SK-N-SH (cell line): ENCODE results near the gene TRPV6. TPM values are rescaled to one million over a fixed set of nuclear protein-coding genes. Genes with fewer than 3 reads are reported as not detected.

ENCODE experiments used
- CTCF ChIA-PET: fragments of 300-600, 350-600 bp; formaldehyde crosslinking; extraction: SDS; loops from one replicate; lab custom pipeline; 2021; lab: Yijun Ruan, JAX
- POLR2A ChIA-PET: fragments of 350-600 bp; sonication (Branson Sonifier 250); formaldehyde crosslinking; extraction: SDS; loops from one replicate; lab custom pipeline; 2020; ENCODE audit warnings: antibody characterized with exemption, inconsistent platforms; lab: Yijun Ruan, JAX
- DNase-seq: peaks from one replicate; pipeline ENCODE4 v3.0.0; 2012
- H2AFZ ChIP-seq: fragments of 200-600 bp; sonication (generic); 2 replicates; pipeline ENCODE4 v1.8.1; 2016; ENCODE audit warnings: antibody characterized with exemption, mild to moderate bottlenecking, low read depth
- H3F3A ChIP-seq: fragments of 200-600 bp; sonication (generic); replicated peaks from 2 replicates; pipeline ENCODE3; 2016; ENCODE audit warnings: antibody characterized with exemption, mild to moderate bottlenecking; ENCODE audit not compliant: insufficient read depth
- H3K27ac ChIP-seq, 2 experiments: fragments of 200-500 bp in 1 of 2; fragments of 200-600 bp in 1 of 2; sonication (Bioruptor generic) in 1 of 2; sonication (generic), shearing (Covaris generic) in 1 of 2; 2 replicates each; pipeline versions ENCODE4 v1.5.1 to v1.6.1; 2014 to 2016; ENCODE audit warnings: low read depth in 2 of 2, inconsistent platforms in 1 of 2, low read length in 1 of 2, mild to moderate bottlenecking in 1 of 2, mixed read lengths in 1 of 2
- H3K27me3 ChIP-seq: fragments of 200-600 bp; sonication (generic), shearing (Covaris generic); 2 replicates; pipeline ENCODE4 v1.6.1; 2016; ENCODE audit warnings: mixed run types; ENCODE audit not compliant: insufficient read depth
- H3K36me3 ChIP-seq, 2 experiments: fragments of 200-500 bp in 1 of 2; fragments of 200-600 bp in 1 of 2; sonication (Bioruptor generic) in 1 of 2; sonication (generic) in 1 of 2; replicated peaks in 1 of 2; 2 replicates each; pipeline versions ENCODE3 to v1.5.1; 2014 to 2016; ENCODE audit warnings: low read length in 1 of 2, mild to moderate bottlenecking in 1 of 2; ENCODE audit not compliant: insufficient read depth in 2 of 2, control insufficient read depth in 1 of 2
- H3K4me1 ChIP-seq, 2 experiments: fragments of 200-500 bp in 1 of 2; fragments of 200-600 bp in 1 of 2; sonication (Bioruptor generic) in 1 of 2; sonication (generic), shearing (Covaris generic) in 1 of 2; 2 replicates each; pipeline versions ENCODE4 v1.5.1 to v1.6.1; 2014 to 2016; ENCODE audit warnings: low read depth in 1 of 2, low read length in 1 of 2, mixed run types in 1 of 2; ENCODE audit not compliant: insufficient read depth in 2 of 2, control insufficient read depth in 1 of 2
- H3K4me2 ChIP-seq: fragments of 200-600 bp; sonication (generic), shearing (Covaris generic); 2 replicates; pipeline ENCODE4 v1.6.1; 2017; ENCODE audit warnings: mixed run types
- H3K4me3 ChIP-seq, 2 experiments: fragments of 200-500 bp in 1 of 2; fragments of 200-600 bp in 1 of 2; sonication (Bioruptor generic) in 1 of 2; sonication (generic), shearing (Covaris generic) in 1 of 2; 2 replicates each; pipeline versions ENCODE4 v1.5.1 to v1.8.1; 2014 to 2016; ENCODE audit warnings: low read depth in 2 of 2, inconsistent platforms in 1 of 2, low read length in 1 of 2, mild to moderate bottlenecking in 1 of 2, mixed read lengths in 1 of 2, moderate library complexity in 1 of 2
- H3K79me2 ChIP-seq: fragments of 200-600 bp; sonication (generic); 2 replicates; pipeline ENCODE4 v1.8.1; 2017; ENCODE audit warnings: mild to moderate bottlenecking; ENCODE audit not compliant: insufficient read depth
- H3K9ac ChIP-seq: fragments of 200-600 bp; sonication (generic); 2 replicates; pipeline ENCODE4 v1.6.1; 2017; ENCODE audit warnings: mixed run types
- H3K9me2 ChIP-seq: fragments of 200-600 bp; sonication (generic); 2 replicates; pipeline ENCODE4 v1.6.1; 2017; ENCODE audit warnings: mixed run types
- H3K9me3 ChIP-seq: fragments of 200-600 bp; sonication (generic); 2 replicates; pipeline ENCODE4 v1.6.1; 2017; ENCODE audit warnings: mixed run types, mild to moderate bottlenecking, moderate library complexity
- H4K20me1 ChIP-seq: fragments of 200-600 bp; sonication (generic); 2 replicates; pipeline ENCODE4 v1.6.1; 2017; ENCODE audit warnings: mild to moderate bottlenecking, mixed run types; ENCODE audit not compliant: insufficient read depth
- EP300 ChIP-seq, 2 experiments: IDR thresholded peaks; 2 replicates each; pipeline versions ENCODE4 v1.4.0 to v1.6.1; 2012; ENCODE audit warnings: borderline replicate concordance in 1 of 2, low read depth in 1 of 2, low read length in 1 of 2
- GATA2 ChIP-seq: sonication (generic); formaldehyde crosslinking; IDR thresholded peaks from 2 replicates; pipeline ENCODE4 v1.5.0; 2020; ENCODE audit warnings: mild to moderate bottlenecking, missing genetic modification reagents
- POLR2AphosphoS5 ChIP-seq: IDR thresholded peaks from 2 replicates; pipeline ENCODE4 v1.6.1; 2012; ENCODE audit warnings: low read depth, low read length
- RFX5 ChIP-seq: IDR thresholded peaks from 2 replicates; pipeline ENCODE4 v1.6.1; 2012; ENCODE audit warnings: mild to moderate bottlenecking, improper control_type of control experiment, low read length
- SIN3A ChIP-seq: IDR thresholded peaks from 2 replicates; pipeline ENCODE4 v1.6.1; 2012; ENCODE audit warnings: low read depth, mild to moderate bottlenecking, low read length, moderate library complexity, borderline replicate concordance
- WGBS: methylation state at CpG from one replicate; pipeline ENCODE4 v1.1.6; 2017; ENCODE audit warnings: low lambda C conversion rate; 5-methylcytosine and 5-hydroxymethylcytosine counted together
- polyA plus RNA-seq, 3 experiments: library from polyadenylated mRNA; depleted of rRNA; stranded (reverse); fragments of >200 nt; gene quantifications; 2 replicates each; pipeline ENCODE4 v1.2.3, GENCODE V29; 2012
- TF ChIP-seq, protein P1 (sequence below): fragments of 150-350 bp; IDR thresholded peaks from 2 replicates; pipeline ENCODE4 v1.6.1; 2017; ENCODE audit warnings: antibody characterized with exemption, low read length, low read depth, borderline replicate concordance
- TF ChIP-seq, protein P2 (sequence below): IDR thresholded peaks from 2 replicates; pipeline ENCODE4; 2012
- TF ChIP-seq, protein P3 (sequence below): IDR thresholded peaks from 2 replicates; pipeline ENCODE4 v1.6.1; 2012; ENCODE audit warnings: mild to moderate bottlenecking, low read depth, low read length, moderate library complexity
- TF ChIP-seq, protein P4 (sequence below): IDR thresholded peaks from 2 replicates; pipeline ENCODE4 v1.4.0; 2012; ENCODE audit warnings: low read depth
- TF ChIP-seq, protein P5 (sequence below): fragments of 200-600 bp; sonication (generic); IDR thresholded peaks from 2 replicates; pipeline ENCODE4 v1.6.1; 2017; ENCODE audit warnings: antibody characterized with exemption, mild to moderate bottlenecking, moderate library complexity
- TF ChIP-seq, protein P6 (sequence below): fragments of 150-350 bp; IDR thresholded peaks from 2 replicates; pipeline ENCODE4 v1.6.1; 2016; ENCODE audit warnings: mild to moderate bottlenecking, low read depth, low read length
- TF ChIP-seq, protein P7 (sequence below): IDR thresholded peaks from 2 replicates; pipeline ENCODE4 v1.4.0; 2012; ENCODE audit warnings: low read depth, borderline replicate concordance

The TRPV6 gene
- polyA plus RNA-seq, 1 of the 3 experiments (the other 2 are of a cell fraction), result not detected

DNA sequence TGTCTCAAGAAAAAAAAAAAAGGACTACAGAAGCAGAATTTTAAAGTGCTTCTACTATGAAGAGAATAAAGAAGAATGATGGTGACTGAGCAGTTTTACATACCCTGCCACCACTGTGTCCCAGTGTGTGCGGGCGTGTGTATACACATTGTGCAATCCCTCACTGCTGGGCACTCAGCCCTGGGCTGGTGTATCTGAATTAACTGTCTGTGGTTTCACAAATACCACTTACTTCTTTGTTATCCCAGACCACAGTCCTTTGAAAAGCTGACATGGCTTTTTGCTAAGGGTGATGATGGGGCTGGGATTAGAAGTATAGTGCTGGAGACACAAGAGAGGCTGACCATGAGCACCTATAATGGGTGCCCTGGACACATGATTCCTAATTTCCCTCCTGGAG is 21.1 kb upstream of the TRPV6 start:
- no peak overlapping the region for H3K4me3 ChIP-seq
- DNase-seq, result no peak
- no peak for TF ChIP-seq POLR2AphosphoS5
- TF ChIP-seq, protein P1, sequence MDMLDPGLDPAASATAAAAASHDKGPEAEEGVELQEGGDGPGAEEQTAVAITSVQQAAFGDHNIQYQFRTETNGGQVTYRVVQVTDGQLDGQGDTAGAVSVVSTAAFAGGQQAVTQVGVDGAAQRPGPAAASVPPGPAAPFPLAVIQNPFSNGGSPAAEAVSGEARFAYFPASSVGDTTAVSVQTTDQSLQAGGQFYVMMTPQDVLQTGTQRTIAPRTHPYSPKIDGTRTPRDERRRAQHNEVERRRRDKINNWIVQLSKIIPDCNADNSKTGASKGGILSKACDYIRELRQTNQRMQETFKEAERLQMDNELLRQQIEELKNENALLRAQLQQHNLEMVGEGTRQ, result no peak
- TF ChIP-seq, protein P2, sequence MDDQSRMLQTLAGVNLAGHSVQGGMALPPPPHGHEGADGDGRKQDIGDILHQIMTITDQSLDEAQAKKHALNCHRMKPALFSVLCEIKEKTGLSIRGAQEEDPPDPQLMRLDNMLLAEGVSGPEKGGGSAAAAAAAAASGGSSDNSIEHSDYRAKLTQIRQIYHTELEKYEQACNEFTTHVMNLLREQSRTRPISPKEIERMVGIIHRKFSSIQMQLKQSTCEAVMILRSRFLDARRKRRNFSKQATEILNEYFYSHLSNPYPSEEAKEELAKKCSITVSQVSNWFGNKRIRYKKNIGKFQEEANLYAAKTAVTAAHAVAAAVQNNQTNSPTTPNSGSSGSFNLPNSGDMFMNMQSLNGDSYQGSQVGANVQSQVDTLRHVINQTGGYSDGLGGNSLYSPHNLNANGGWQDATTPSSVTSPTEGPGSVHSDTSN, result no peak
- TF ChIP-seq, protein P3, sequence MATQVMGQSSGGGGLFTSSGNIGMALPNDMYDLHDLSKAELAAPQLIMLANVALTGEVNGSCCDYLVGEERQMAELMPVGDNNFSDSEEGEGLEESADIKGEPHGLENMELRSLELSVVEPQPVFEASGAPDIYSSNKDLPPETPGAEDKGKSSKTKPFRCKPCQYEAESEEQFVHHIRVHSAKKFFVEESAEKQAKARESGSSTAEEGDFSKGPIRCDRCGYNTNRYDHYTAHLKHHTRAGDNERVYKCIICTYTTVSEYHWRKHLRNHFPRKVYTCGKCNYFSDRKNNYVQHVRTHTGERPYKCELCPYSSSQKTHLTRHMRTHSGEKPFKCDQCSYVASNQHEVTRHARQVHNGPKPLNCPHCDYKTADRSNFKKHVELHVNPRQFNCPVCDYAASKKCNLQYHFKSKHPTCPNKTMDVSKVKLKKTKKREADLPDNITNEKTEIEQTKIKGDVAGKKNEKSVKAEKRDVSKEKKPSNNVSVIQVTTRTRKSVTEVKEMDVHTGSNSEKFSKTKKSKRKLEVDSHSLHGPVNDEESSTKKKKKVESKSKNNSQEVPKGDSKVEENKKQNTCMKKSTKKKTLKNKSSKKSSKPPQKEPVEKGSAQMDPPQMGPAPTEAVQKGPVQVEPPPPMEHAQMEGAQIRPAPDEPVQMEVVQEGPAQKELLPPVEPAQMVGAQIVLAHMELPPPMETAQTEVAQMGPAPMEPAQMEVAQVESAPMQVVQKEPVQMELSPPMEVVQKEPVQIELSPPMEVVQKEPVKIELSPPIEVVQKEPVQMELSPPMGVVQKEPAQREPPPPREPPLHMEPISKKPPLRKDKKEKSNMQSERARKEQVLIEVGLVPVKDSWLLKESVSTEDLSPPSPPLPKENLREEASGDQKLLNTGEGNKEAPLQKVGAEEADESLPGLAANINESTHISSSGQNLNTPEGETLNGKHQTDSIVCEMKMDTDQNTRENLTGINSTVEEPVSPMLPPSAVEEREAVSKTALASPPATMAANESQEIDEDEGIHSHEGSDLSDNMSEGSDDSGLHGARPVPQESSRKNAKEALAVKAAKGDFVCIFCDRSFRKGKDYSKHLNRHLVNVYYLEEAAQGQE, result no peak
- TF ChIP-seq RFX5, result no peak
- TF ChIP-seq, protein P4, sequence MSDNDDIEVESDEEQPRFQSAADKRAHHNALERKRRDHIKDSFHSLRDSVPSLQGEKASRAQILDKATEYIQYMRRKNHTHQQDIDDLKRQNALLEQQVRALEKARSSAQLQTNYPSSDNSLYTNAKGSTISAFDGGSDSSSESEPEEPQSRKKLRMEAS, result no peak
- TF ChIP-seq, protein P5, sequence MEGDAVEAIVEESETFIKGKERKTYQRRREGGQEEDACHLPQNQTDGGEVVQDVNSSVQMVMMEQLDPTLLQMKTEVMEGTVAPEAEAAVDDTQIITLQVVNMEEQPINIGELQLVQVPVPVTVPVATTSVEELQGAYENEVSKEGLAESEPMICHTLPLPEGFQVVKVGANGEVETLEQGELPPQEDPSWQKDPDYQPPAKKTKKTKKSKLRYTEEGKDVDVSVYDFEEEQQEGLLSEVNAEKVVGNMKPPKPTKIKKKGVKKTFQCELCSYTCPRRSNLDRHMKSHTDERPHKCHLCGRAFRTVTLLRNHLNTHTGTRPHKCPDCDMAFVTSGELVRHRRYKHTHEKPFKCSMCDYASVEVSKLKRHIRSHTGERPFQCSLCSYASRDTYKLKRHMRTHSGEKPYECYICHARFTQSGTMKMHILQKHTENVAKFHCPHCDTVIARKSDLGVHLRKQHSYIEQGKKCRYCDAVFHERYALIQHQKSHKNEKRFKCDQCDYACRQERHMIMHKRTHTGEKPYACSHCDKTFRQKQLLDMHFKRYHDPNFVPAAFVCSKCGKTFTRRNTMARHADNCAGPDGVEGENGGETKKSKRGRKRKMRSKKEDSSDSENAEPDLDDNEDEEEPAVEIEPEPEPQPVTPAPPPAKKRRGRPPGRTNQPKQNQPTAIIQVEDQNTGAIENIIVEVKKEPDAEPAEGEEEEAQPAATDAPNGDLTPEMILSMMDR, result no peak
- TF ChIP-seq, protein P6, sequence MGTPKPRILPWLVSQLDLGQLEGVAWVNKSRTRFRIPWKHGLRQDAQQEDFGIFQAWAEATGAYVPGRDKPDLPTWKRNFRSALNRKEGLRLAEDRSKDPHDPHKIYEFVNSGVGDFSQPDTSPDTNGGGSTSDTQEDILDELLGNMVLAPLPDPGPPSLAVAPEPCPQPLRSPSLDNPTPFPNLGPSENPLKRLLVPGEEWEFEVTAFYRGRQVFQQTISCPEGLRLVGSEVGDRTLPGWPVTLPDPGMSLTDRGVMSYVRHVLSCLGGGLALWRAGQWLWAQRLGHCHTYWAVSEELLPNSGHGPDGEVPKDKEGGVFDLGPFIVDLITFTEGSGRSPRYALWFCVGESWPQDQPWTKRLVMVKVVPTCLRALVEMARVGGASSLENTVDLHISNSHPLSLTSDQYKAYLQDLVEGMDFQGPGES, result no peak
- TF ChIP-seq, protein P7, sequence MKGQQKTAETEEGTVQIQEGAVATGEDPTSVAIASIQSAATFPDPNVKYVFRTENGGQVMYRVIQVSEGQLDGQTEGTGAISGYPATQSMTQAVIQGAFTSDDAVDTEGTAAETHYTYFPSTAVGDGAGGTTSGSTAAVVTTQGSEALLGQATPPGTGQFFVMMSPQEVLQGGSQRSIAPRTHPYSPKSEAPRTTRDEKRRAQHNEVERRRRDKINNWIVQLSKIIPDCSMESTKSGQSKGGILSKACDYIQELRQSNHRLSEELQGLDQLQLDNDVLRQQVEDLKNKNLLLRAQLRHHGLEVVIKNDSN, result no peak
- TF ChIP-seq EP300 (IDR thresholded peaks at IDR 0.05; ENCODE audit: borderline replicate concordance in 1 of 2, low read depth in 1 of 2, low read length in 1 of 2), result no peak
- TF ChIP-seq GATA2, result no peak
- TF ChIP-seq SIN3A, result no peak
- TF ChIP-seq, all 33 proteins: peak for 0
- Histone ChIP-seq H3K9me2 (no peaks in the 10 kb centered on the region), H3K9me3 (peaks cover 18% of the 10 kb centered on the region), H3F3A (no peaks in the 10 kb centered on the region), H3K79me2 (no peaks in the 10 kb centered on the region), H2AFZ (no peak overlapping the region), H3K27me3 (no peaks in the 10 kb centered on the region), H3K4me2 (no peak overlapping the region), H3K36me3 (no peaks in the 10 kb centered on the region), H3K4me1 (no peaks in the 10 kb centered on the region), H3K9ac (no peak overlapping the region), H4K20me1 (no peaks in the 10 kb centered on the region), H3K27ac (no peak overlapping the region)
- POLR2A ChIA-PET, result no interaction called here
- CTCF ChIA-PET, result no interaction called here
- WGBS, result 51% methylated on average over 2 of the region's 2 CpGs
